ENCODE results near the gene GAS7. TPM values are rescaled to one million over a fixed set of nuclear protein-coding genes. Genes with fewer than 3 reads are reported as not detected.

Gene GAS7
- polyA plus RNA-seq, 1 donor (not counting 4 experiments of a cell fraction or from before 2014, with no cell fraction given), result 0.10 TPM

DNA sequence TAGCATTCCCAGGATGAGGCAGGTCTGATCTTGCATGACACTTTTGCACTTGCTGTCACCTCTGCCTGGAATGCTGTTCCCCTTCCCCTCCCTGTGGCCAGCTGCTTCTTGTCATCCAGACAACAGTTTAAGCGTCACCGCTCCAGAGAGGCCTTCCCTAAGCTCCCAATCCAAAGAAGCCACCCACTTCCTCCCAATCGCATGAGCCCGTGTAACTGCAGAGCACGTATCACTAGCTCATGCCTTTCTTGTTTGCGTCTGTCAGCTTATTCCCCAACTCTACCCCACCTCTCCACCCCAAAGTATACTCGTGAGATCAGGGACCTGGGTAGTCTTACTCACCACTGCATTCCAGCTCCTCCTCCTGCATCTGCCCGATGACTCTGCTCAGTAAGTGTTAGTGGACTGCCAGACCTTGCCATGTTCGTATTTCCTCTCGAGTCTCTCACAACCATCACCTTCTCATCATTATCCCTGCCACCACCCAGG, 92.8 kb downstream of the GAS7 start:
- H3K4me3 ChIP-seq (ENCODE audit: control insufficient read depth in 2 of 3, extremely low read depth in 1 of 3, insufficient read depth in 2 of 3, low read depth in 1 of 3, low read length in 3 of 3), result no peak overlapping the region
- no peaks in the 10 kb centered on the region for H3K9me3 ChIP-seq (ENCODE audit: control insufficient read depth, low read depth, low read length)
- H3K4me2 ChIP-seq (ENCODE audit: control insufficient read depth, extremely low read depth, insufficient read depth, low read depth, low read length), result peak overlapping the region; percentile 42
- peak; percentile 49 for FAIRE-seq
- no peaks in the 10 kb centered on the region for H3K27me3 ChIP-seq (ENCODE audit: control insufficient read depth, extremely low read depth, insufficient read depth, low read length)
- dilution Hi-C loops (cut with MboI; ENCODE audit: extremely low pct_ligation_motif_present, low sequenced_read_pairs), result no loop called here
- H3K79me2 ChIP-seq (ENCODE audit: control insufficient read depth, insufficient read depth, low read length), result no peaks in the 10 kb centered on the region
- H3K36me3 ChIP-seq (ENCODE audit: control insufficient read depth in 2 of 2, extremely low read depth in 1 of 2, insufficient read depth in 2 of 2, low read length in 2 of 2), result no peaks in the 10 kb centered on the region
- no peak overlapping the region for H3K9ac ChIP-seq (ENCODE audit: control insufficient read depth, extremely low read depth, insufficient read depth, low read length)
- no peaks in the 10 kb centered on the region for H4K20me1 ChIP-seq (ENCODE audit: control insufficient read depth, extremely low read depth, insufficient read depth, low read length)
- H3K27ac ChIP-seq (ENCODE audit: control insufficient read depth, insufficient read depth, low read length), result no peak overlapping the region
- DNase-seq (ENCODE audit: low read depth, low spot score), result peak; percentile 5
- TF ChIP-seq, protein P1, sequence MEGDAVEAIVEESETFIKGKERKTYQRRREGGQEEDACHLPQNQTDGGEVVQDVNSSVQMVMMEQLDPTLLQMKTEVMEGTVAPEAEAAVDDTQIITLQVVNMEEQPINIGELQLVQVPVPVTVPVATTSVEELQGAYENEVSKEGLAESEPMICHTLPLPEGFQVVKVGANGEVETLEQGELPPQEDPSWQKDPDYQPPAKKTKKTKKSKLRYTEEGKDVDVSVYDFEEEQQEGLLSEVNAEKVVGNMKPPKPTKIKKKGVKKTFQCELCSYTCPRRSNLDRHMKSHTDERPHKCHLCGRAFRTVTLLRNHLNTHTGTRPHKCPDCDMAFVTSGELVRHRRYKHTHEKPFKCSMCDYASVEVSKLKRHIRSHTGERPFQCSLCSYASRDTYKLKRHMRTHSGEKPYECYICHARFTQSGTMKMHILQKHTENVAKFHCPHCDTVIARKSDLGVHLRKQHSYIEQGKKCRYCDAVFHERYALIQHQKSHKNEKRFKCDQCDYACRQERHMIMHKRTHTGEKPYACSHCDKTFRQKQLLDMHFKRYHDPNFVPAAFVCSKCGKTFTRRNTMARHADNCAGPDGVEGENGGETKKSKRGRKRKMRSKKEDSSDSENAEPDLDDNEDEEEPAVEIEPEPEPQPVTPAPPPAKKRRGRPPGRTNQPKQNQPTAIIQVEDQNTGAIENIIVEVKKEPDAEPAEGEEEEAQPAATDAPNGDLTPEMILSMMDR (optimal IDR thresholded peaks at IDR 0.05 in 1 of 3, IDR thresholded peaks at IDR 0.05 in 1 of 3, conservative IDR thresholded peaks at IDR 0.05 in 1 of 3; ENCODE audit: extremely low read depth in 1 of 3, insufficient read depth in 2 of 3, low read length in 3 of 3), result no peak
- no peaks in the 10 kb centered on the region for H3K9me1 ChIP-seq (ENCODE audit: control insufficient read depth, extremely low read depth, insufficient read depth, low read length)
- peak overlapping the region; percentile 23 for H2AFZ ChIP-seq (ENCODE audit: control insufficient read depth, low read length)
- H3K4me1 ChIP-seq (ENCODE audit: control insufficient read depth, extremely low read depth, insufficient read depth, low read length), result peaks cover 12% of the 10 kb centered on the region

DNA sequence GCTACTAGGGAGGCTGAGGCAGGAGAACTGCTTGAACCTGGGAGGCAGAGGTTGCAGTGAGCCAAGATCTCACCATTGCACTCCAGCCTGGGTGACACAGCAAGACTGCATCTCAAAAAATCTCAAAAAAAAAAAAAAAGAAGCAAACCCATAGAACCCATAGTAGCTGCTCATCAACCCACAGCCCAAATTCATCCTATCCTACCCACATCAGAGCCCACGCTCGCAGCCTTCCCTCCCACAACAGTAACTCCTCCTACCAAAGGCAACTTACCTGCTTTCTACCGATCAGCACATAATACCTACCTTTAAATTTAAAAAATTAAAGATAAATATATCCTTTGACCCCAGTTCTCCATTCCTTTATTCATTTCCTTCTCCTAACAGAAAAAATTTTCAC, 94.7 kb downstream of the GAS7 start:
- H3K4me1 ChIP-seq (ENCODE audit: control insufficient read depth, extremely low read depth, insufficient read depth, low read length), result peaks cover 12% of the 10 kb centered on the region
- no peaks in the 10 kb centered on the region for H3K9me1 ChIP-seq (ENCODE audit: control insufficient read depth, extremely low read depth, insufficient read depth, low read length)
- H3K9me3 ChIP-seq (ENCODE audit: control insufficient read depth, low read depth, low read length), result no peaks in the 10 kb centered on the region
- H3K9ac ChIP-seq (ENCODE audit: control insufficient read depth, extremely low read depth, insufficient read depth, low read length), result no peak overlapping the region
- DNase-seq (ENCODE audit: low read depth, low spot score) (no peak), FAIRE-seq (no peak)
- no peak overlapping the region for H3K4me3 ChIP-seq (ENCODE audit: control insufficient read depth in 2 of 3, extremely low read depth in 1 of 3, insufficient read depth in 2 of 3, low read depth in 1 of 3, low read length in 3 of 3)
- no peaks in the 10 kb centered on the region for H3K36me3 ChIP-seq (ENCODE audit: control insufficient read depth in 2 of 2, extremely low read depth in 1 of 2, insufficient read depth in 2 of 2, low read length in 2 of 2)
- H3K79me2 ChIP-seq (ENCODE audit: control insufficient read depth, insufficient read depth, low read length), result no peaks in the 10 kb centered on the region
- H4K20me1 ChIP-seq (ENCODE audit: control insufficient read depth, extremely low read depth, insufficient read depth, low read length), result no peaks in the 10 kb centered on the region
- dilution Hi-C loops (cut with MboI; ENCODE audit: extremely low pct_ligation_motif_present, low sequenced_read_pairs), result no loop called here
- no peak overlapping the region for H2AFZ ChIP-seq (ENCODE audit: control insufficient read depth, low read length)
- H3K27me3 ChIP-seq (ENCODE audit: control insufficient read depth, extremely low read depth, insufficient read depth, low read length), result no peaks in the 10 kb centered on the region
- no peak for TF ChIP-seq EZH2 (IDR thresholded peaks at IDR 0.05; ENCODE audit: low read length)
- TF ChIP-seq, protein P1 (optimal IDR thresholded peaks at IDR 0.05 in 1 of 3, IDR thresholded peaks at IDR 0.05 in 1 of 3, conservative IDR thresholded peaks at IDR 0.05 in 1 of 3; ENCODE audit: extremely low read depth in 1 of 3, insufficient read depth in 2 of 3, low read length in 3 of 3), result no peak
- H3K27ac ChIP-seq (ENCODE audit: control insufficient read depth, insufficient read depth, low read length), result no peak overlapping the region
- no peak overlapping the region for H3K4me2 ChIP-seq (ENCODE audit: control insufficient read depth, extremely low read depth, insufficient read depth, low read depth, low read length)

Data from keratinocyte (primary cell).